Heart left ventricle (tissue), 16 donors: ENCODE measurements around the gene ZCCHC3. TPM values are rescaled to one million over a fixed set of nuclear protein-coding genes. Genes with fewer than 3 reads are reported as not detected.

Experiments
- ATAC-seq, 4 donors: fragments of 200-7000 bp; cut with Tn5 transposase; one replicate each; pipeline ENCODE4 v1.9.1; 2020 to 2022; ENCODE audit warnings: moderate library complexity in 4 of 4, mild to moderate bottlenecking in 3 of 4, moderate number of reproducible peaks in 1 of 4
- DNase-seq, 5 donors: peaks; one replicate each; pipeline ENCODE4 v3.0.0-alpha.2; 2020
- H3K27ac ChIP-seq, 12 donors: fragments of 200-600 bp; sonication (generic) in 4 of 12; one replicate each; pipeline versions ENCODE4 v1.5.0 to v1.8.0; 2016 to 2022; ENCODE audit warnings: mild to moderate bottlenecking in 2 of 12
- H3K27me3 ChIP-seq, 9 donors: fragments of 200-600 bp; sonication (generic) in 2 of 9; one replicate each; pipeline versions ENCODE4 v1.5.1 to v1.8.0; 2016 to 2022; ENCODE audit warnings: mild to moderate bottlenecking in 3 of 9
- H3K36me3 ChIP-seq, 9 donors: fragments of 200-600 bp; sonication (generic) in 2 of 9; one replicate each; pipeline versions ENCODE4 v1.5.0 to v1.8.0; 2018 to 2022; ENCODE audit warnings: mild to moderate bottlenecking in 2 of 9
- H3K4me1 ChIP-seq, 12 donors: fragments of 200-600 bp; sonication (generic) in 4 of 12; one replicate each; pipeline versions ENCODE4 v1.5.0 to v1.8.0; 2016 to 2022; ENCODE audit warnings: mild to moderate bottlenecking in 3 of 12
- H3K4me3 ChIP-seq, 12 donors: fragments of 200-600 bp; sonication (generic) in 4 of 12; one replicate each; pipeline versions ENCODE4 v1.5.0 to v1.8.0; 2017 to 2022; ENCODE audit warnings: mild to moderate bottlenecking in 9 of 12, moderate library complexity in 4 of 12
- H3K9me3 ChIP-seq, 12 donors: fragments of 200-600 bp; sonication (generic) in 4 of 12; one replicate each; pipeline versions ENCODE4 v1.5.0 to v1.8.0; 2016 to 2022; ENCODE audit warnings: mild to moderate bottlenecking in 1 of 12
- POLR2A ChIP-seq, 2 donors: fragments of 450-650 bp; IDR thresholded peaks; one replicate each; pipeline ENCODE4 v1.6.1; 2017; ENCODE audit warnings: antibody characterized with exemption in 2 of 2, mild to moderate bottlenecking in 2 of 2, moderate library complexity in 2 of 2
- WGBS, 4 donors: extraction: QIAGEN DNeasy Blood & Tissue Kit in 2 of 4; methylation state at CpG; one replicate each; pipeline versions ENCODE4 v1.1.5 to v1.1.7; 2013 to 2018; 5-methylcytosine and 5-hydroxymethylcytosine counted together
- intact Hi-C, 10 donors: fragments of 100-400 bp; cut with DNase I; formaldehyde crosslinking; loops; one replicate each; pipeline versions ENCODE4 v1.11.1 to v1.14.2; 2022
- polyA plus RNA-seq, 2 donors: library from polyadenylated mRNA; stranded (reverse); fragments of 200-250 nt; gene quantifications; one replicate each; pipeline ENCODE4 v1.2.3, GENCODE V29; 2013
- total RNA-seq, 9 donors: library from RNA; depleted of rRNA in 2 of 9; stranded (reverse); fragments of >200 nt in 2 of 9; fragmentation: NEBNext Ultra II Directional in 3 of 9; extraction: Animal tissue kit (Norgen Biotek cat#: 25700) in 3 of 9; gene quantifications; one replicate each; pipeline versions ENCODE4 v1.1.0 to v1.2.4, GENCODE V29; 2016 to 2023
- TF ChIP-seq, protein P1 (sequence below), 12 donors: fragments of 200-600 bp; sonication (generic) in 4 of 12; IDR thresholded peaks; one replicate each; pipeline versions ENCODE4 v1.5.0 to v1.8.0; 2018 to 2022; ENCODE audit warnings: antibody characterized with exemption in 12 of 12, mild to moderate bottlenecking in 5 of 12
- donor health status: ischemic (EF 13 %, LVEDD 7.1; RV severe dilation, severe dysfunction).
- donor health status: healthy with polysubstance abuse.
- donor health status: DM: no; HTN: yes; CAD: no.
- donor health status: DM: no; HTN: no; CAD: no.
- donor health status: ischemic (EF 25% LVEDD 6.9; RV normal size, moderate dysfunction).
- donor health status: ischemic (EF 25% LVEDD 5.7; RV mildly dilated, moderate dysfunction).
- donor health status: healthy.
- donor health status: DM: yes; HTN: yes; CAD: no.
- donor health status: ischemic (EF 35%, LVEDD 5.7; RV mildly dilated, moderate dysfunction).
- donor health status: nonischemic (EF 11% LVEDD 7.7; RV severe dilation, severe dysfunction).
- donor health status: DM: yes; HTN: yes; CAD: no.
- donor health status: PGD.
- donor health status: ischemic (EF 29% LVEDD 5.4; RV normal size, mild dysfunction).
- donor health status: nonischemic (EF 23%, LVEDD 6.1; RV moderate dilation, normal function).

ZCCHC3 gene
- total and polyA plus RNA-seq, 11 donors: 6.9 to 15.3 (median 9.6) TPM

DNA sequence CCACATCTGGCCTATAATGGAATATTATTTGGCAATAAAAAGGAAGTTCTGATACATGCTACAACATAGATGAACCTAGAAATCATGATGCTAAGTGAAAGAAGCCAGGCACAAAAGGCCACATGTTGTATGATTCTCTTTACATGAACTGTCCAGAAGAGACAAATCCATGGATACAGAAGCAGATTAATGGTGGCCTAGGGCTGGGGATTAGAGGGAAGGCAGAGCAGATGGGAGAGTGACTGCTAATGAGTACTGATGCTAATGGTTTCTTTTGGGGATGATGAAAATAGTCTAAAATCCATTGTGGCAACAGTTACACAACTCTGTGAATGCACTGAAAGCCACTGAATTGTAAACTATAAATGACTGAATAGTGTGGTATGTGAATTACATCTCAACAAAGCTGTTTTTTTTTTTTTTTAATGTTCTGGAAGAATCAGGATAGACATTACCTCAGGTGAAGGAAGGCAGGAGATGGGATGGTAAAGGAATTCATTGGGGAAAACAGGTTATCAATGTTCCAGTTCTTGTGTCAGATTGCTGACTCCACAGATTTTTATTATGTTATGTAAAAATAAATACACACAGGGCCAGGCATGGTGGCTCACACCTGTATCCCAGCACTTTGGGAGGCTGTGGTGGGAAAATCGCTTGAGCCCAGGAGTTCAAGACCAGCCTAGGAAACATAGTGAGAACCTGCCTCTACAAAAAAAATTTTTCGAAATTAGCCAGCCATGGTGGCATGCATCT, 19.1 kb downstream of the ZCCHC3 start:
- no peak for TF ChIP-seq POLR2A (IDR thresholded peaks at IDR 0.05)
- TF ChIP-seq, protein P1, sequence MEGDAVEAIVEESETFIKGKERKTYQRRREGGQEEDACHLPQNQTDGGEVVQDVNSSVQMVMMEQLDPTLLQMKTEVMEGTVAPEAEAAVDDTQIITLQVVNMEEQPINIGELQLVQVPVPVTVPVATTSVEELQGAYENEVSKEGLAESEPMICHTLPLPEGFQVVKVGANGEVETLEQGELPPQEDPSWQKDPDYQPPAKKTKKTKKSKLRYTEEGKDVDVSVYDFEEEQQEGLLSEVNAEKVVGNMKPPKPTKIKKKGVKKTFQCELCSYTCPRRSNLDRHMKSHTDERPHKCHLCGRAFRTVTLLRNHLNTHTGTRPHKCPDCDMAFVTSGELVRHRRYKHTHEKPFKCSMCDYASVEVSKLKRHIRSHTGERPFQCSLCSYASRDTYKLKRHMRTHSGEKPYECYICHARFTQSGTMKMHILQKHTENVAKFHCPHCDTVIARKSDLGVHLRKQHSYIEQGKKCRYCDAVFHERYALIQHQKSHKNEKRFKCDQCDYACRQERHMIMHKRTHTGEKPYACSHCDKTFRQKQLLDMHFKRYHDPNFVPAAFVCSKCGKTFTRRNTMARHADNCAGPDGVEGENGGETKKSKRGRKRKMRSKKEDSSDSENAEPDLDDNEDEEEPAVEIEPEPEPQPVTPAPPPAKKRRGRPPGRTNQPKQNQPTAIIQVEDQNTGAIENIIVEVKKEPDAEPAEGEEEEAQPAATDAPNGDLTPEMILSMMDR (IDR thresholded peaks at IDR 0.05): no peak
- Histone ChIP-seq H3K4me1 (no peaks in the 10 kb centered on the region), H3K9me3 (no peaks in the 10 kb centered on the region), H3K27me3 (no peaks in the 10 kb centered on the region), H3K36me3 (peaks cover 0 to 17% (median 0%) of the 10 kb centered on the region in 9 donors), H3K27ac (no peak overlapping the region), H3K4me3 (no peak overlapping the region)
- DNase-seq (no peak), ATAC-seq (no peak)
- intact Hi-C loops: no loop called here
- 88 to 95% (median 94%) methylated on average over 2 of the region's 2 CpGs for WGBS, 4 donors

DNA sequence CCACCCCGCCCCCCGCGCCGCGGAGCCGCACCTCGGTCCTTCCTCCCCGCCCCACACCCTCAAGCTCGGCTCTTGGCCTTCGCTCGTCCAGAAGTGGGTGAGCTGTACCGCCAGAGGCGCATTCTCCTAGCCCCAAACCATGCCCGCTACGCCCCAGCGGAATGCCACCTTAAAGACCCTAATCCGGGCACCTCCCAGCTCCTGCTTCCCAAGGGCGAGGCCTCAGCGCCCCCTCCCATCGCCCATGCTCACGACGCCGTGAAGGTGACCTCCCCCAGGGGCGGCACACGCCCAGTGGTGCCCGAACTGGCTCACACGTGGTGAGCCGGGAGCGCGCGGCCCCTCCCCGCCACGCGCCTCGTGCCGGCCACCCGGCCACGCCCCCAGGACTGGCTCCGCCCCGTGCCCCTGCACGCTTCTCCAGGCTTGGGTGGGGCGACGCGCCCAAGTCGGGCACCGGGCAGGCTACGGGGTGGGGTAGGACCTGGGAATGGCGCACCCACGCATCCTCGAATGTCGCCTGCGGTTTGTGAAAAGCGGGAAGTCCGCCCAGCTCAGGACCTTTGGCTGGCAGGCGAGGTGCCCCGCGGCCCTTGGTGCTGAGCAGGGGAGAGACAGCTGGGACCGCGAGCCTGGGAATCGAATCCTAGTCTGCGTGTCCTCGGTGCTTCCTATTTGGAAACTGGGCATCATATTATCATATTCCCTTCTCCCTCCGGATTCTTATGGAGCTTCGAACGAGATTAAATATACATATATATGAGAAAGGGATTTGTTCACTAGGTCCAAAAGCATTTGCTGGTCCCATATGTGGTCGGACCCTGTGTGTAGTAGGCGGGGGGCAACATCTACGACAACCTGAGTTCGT, 27.0 kb downstream of the ZCCHC3 start:
- peak overlapping the region; percentile 90 to 98 (median 96) for H3K27ac ChIP-seq
- 0 to 2% (median 1%) methylated on average over 49 to 69 of the region's 69 CpGs for WGBS, 4 donors
- DNase-seq (peak; percentile 90 to 95 (median 93)), ATAC-seq (peak; percentile 65 to 81 (median 80))
- H3K27me3 ChIP-seq: peaks cover 0 to 5% (median 0%) of the 10 kb centered on the region in 9 donors
- intact Hi-C loops: loop anchor here in 5 of 10 donors (1.0 to 10.0 kb wide), 6 partner anchors 14 to 58 kb away; partner anchors contain the start of genes NRSN2 (in 1 of the 5) and ZCCHC3 (in 1 of the 5)
- TF ChIP-seq, protein P1 (IDR thresholded peaks at IDR 0.05): peak in 5 of 12 donors; percentile 20 to 44 (median 26)
- TF ChIP-seq POLR2A (IDR thresholded peaks at IDR 0.05): peak in 1 of 2 donors; percentile 77
- peak overlapping the region; percentile 58 to 98 (median 80) for H3K4me3 ChIP-seq
- peaks cover 0 to 13% (median 0%) of the 10 kb centered on the region in 9 donors for H3K36me3 ChIP-seq
- no peaks in the 10 kb centered on the region for H3K9me3 ChIP-seq
- H3K4me1 ChIP-seq: peaks cover 0 to 40% (median 20%) of the 10 kb centered on the region in 12 donors

DNA sequence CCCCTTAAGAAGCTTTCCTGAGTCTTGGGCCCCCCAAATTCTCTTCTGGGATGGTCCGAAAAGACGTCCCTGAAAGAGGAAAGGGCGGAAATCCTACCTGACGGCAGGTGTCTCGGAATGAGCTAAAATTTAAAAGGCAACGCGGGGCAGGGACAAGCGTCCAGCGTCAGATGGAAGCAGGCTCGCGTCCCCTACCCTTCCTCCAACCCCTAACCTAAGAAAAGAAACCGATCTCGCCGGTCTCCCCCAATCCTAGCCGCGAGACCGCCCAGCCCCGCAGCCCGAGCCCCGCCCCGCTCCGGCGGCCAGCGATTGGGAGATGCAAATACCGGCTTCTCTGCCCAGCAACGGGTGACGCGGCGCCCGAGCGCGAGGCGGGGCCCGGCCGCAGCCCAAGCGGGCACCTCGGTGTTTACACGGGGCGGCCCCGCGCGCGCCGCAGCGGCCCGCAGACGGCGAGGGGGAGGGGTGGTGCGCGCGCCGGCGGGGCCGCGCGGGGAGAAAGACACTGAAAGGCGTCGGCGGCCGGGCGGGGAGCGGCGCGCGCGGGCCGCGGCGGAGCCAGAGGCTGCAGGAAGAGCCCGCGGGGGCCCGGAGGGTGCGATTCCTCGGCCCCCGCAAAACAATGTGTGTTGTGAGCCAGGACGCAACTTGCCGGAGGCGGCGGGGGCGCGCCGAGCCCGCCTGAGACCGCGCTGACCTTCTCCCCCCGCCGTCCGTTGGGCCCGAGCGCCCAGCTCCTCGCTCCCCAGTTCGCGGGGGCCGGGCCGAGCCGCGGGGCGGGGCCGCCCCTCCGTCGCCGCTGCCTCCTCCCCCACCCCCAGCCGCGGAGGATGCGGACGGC, 27.9 kb downstream of the ZCCHC3 start, which contains the start of gene SOX12:
TSS of gene SOX12 (plus strand) at position 508 of the 844 bp plus-strand sequence. CDS start 373 bp downstream, outside the sequence.
- Histone ChIP-seq H3K27me3 (peaks cover 0 to 5% (median 0%) of the 10 kb centered on the region in 9 donors), H3K27ac (peak within 1 kb of the TSS; percentile 90 to 98 (median 96)), H3K4me1 (peaks cover 0 to 47% (median 22%) of the 10 kb centered on the region in 12 donors), H3K9me3 (no peaks in the 10 kb centered on the region), H3K36me3 (peaks cover 0 to 6% (median 0%) of the 10 kb centered on the region in 9 donors), H3K4me3 (peak within 1 kb of the TSS; percentile 58 to 98 (median 80))
- DNase-seq (peak; percentile 97 to 99 (median 98)), ATAC-seq (peak; percentile 68 to 81 (median 76))
- intact Hi-C loops: loop anchor here in 5 of 10 donors (1.0 to 10.0 kb wide), 6 partner anchors 14 to 58 kb away; partner anchors contain the start of genes NRSN2 (in 1 of the 5) and ZCCHC3 (in 1 of the 5)
- peak in 1 of 2 donors; percentile 45 for TF ChIP-seq POLR2A (IDR thresholded peaks at IDR 0.05)
- TF ChIP-seq, protein P1 (IDR thresholded peaks at IDR 0.05): no peak
- 1% methylated on average over 21 to 106 of the region's 106 CpGs for WGBS, 4 donors
